Stimulated activated CD4-positive, alpha-beta T cell treated with anti-CD3 and anti-CD28 coated beads, Interleukin-2, amount 100 ng/mL, for 4 hours (primary cell): Measurements from ENCODE around the gene DYRK2.
A peak's percentile ranks its signal among the peaks of the same experiment; 100 is the strongest.

Experiments
- DNase-seq: peaks from one replicate; pipeline ENCODE4 v3.0.0-alpha.2; 2020; ENCODE audit warnings: low read depth

DYRK2 gene

GRCh38 chr12:67648521-67649260 is at the start of gene DYRK2:
Gene DYRK2 (plus strand): TSS chr12:67648745. CDS start chr12:67649134, 389 bp downstream.
- peak; percentile 68 for DNase-seq

GRCh38 chr12:67599691-67600090 is 48.9 kb upstream of the DYRK2 start:
- no peak for DNase-seq

- no peak for DNase-seq
Measured at GRCh38 chr12:67601126-67601525, 47.4 kb upstream of the DYRK2 start.

GRCh38 chr12:67609226-67609870 is 39.2 kb upstream of the DYRK2 start:
- DNase-seq = no peak

GRCh38 chr12:67613040-67613439 is 35.5 kb upstream of the DYRK2 start:
- DNase-seq = no peak

GRCh38 chr12:67617629-67618028 is 30.9 kb upstream of the DYRK2 start:
- DNase-seq = no peak

- no peak for DNase-seq
Measured at GRCh38 chr12:67618303-67618702, 30.2 kb upstream of the DYRK2 start.

- DNase-seq = no peak
Measured at GRCh38 chr12:67621112-67621511, 27.4 kb upstream of the DYRK2 start.

- DNase-seq = no peak
Measured at GRCh38 chr12:67621926-67622325, 26.6 kb upstream of the DYRK2 start.

- no peak for DNase-seq
Measured at GRCh38 chr12:67623259-67623658, 25.3 kb upstream of the DYRK2 start.

GRCh38 chr12:67624355-67624754 is 24.2 kb upstream of the DYRK2 start:
- no peak for DNase-seq

GRCh38 chr12:67625004-67625403 is 23.5 kb upstream of the DYRK2 start:
- DNase-seq = no peak

- no peak for DNase-seq
Measured at GRCh38 chr12:67626156-67626555, 22.4 kb upstream of the DYRK2 start.

- peak; percentile 57 for DNase-seq
Measured at GRCh38 chr12:67630373-67631088, 18.0 kb upstream of the DYRK2 start.

- no peak for DNase-seq
Measured at GRCh38 chr12:67632005-67632404, 16.5 kb upstream of the DYRK2 start.

GRCh38 chr12:67633024-67633610 is 15.4 kb upstream of the DYRK2 start:
- DNase-seq = no peak

- DNase-seq = no peak
Measured at GRCh38 chr12:67633708-67634107, 14.8 kb upstream of the DYRK2 start.

- no peak for DNase-seq
Measured at GRCh38 chr12:67634303-67634761, 14.2 kb upstream of the DYRK2 start.

GRCh38 chr12:67637718-67638117 is 10.8 kb upstream of the DYRK2 start:
- DNase-seq = no peak

GRCh38 chr12:67638694-67639093 is 9.9 kb upstream of the DYRK2 start:
- no peak for DNase-seq

- DNase-seq = no peak
Measured at GRCh38 chr12:67640863-67641262, 7.7 kb upstream of the DYRK2 start.

GRCh38 chr12:67645126-67645525 is 3.4 kb upstream of the DYRK2 start:
- DNase-seq = no peak

GRCh38 chr12:67645601-67646000 is 2.9 kb upstream of the DYRK2 start:
- no peak for DNase-seq
